Mesenchymal stem cell (in vitro differentiated cells and primary cell): Measurements from ENCODE around the gene CA10.

ENCODE experiments used
- DNase-seq: peaks from one replicate; pipeline ENCODE4 v3.0.0-alpha.2; 2013
- H2AFZ ChIP-seq: one replicate; pipeline ENCODE4 v1.6.1; 2013; ENCODE audit warnings: low read depth, mild to moderate bottlenecking, control low read depth, inconsistent platforms, low read length, moderate library complexity
- H2AK5ac ChIP-seq: 2 replicates; pipeline ENCODE4 v1.6.1; 2013; ENCODE audit warnings: low read length, moderate library complexity, mild to moderate bottlenecking, inconsistent platforms; ENCODE audit not compliant: severe bottlenecking
- H2BK120ac ChIP-seq: one replicate; pipeline ENCODE4 v1.6.1; 2013; ENCODE audit warnings: low read depth, mild to moderate bottlenecking, inconsistent platforms, low read length, moderate library complexity
- H2BK12ac ChIP-seq, 2 experiments: one replicate each; pipeline ENCODE4 v1.6.1; 2013; ENCODE audit warnings: inconsistent platforms in 2 of 2, low read length in 2 of 2, mild to moderate bottlenecking in 2 of 2, moderate library complexity in 2 of 2, control low read depth in 1 of 2
- H2BK15ac ChIP-seq: one replicate; pipeline ENCODE4 v1.6.1; 2013; ENCODE audit warnings: mild to moderate bottlenecking, low read depth, inconsistent platforms; ENCODE audit not compliant: poor library complexity, severe bottlenecking
- H2BK5ac ChIP-seq: 2 replicates; pipeline ENCODE4 v1.6.1; 2013; ENCODE audit warnings: low read depth, mild to moderate bottlenecking, low read length, control low read depth, inconsistent platforms; ENCODE audit not compliant: poor library complexity, severe bottlenecking
- H3K14ac ChIP-seq, 2 experiments: one replicate each; pipeline ENCODE4 v1.6.1; 2013; ENCODE audit warnings: inconsistent platforms in 2 of 2, low read length in 2 of 2, control low read depth in 1 of 2, mild to moderate bottlenecking in 1 of 2, moderate library complexity in 1 of 2
- H3K18ac ChIP-seq, 2 experiments: one replicate each; pipeline ENCODE4 v1.6.1; 2013; ENCODE audit warnings: inconsistent platforms in 2 of 2, low read length in 2 of 2, control low read depth in 1 of 2, low read depth in 1 of 2, mild to moderate bottlenecking in 1 of 2
- H3K23ac ChIP-seq, 2 experiments: one replicate each; pipeline ENCODE4 v1.6.1; 2013; ENCODE audit warnings: inconsistent platforms in 2 of 2, low read length in 2 of 2, mild to moderate bottlenecking in 2 of 2, moderate library complexity in 2 of 2, control low read depth in 1 of 2
- H3K27ac ChIP-seq: 2 replicates; pipeline ENCODE4 v1.5.1; 2013; ENCODE audit warnings: mild to moderate bottlenecking, moderate library complexity, low read length, control low read depth, inconsistent platforms; ENCODE audit not compliant: poor library complexity, severe bottlenecking
- H3K27me3 ChIP-seq, 2 experiments: 2 replicates each; pipeline versions ENCODE4 v1.6.1 to v1.7.0; 2013; ENCODE audit warnings: low read length in 2 of 2, mild to moderate bottlenecking in 2 of 2, moderate library complexity in 2 of 2, control low read depth in 1 of 2, inconsistent platforms in 1 of 2; ENCODE audit not compliant: control insufficient read depth in 1 of 2, insufficient read depth in 1 of 2
- H3K36me3 ChIP-seq, 2 experiments: 2 replicates each; pipeline versions ENCODE4 v1.6.1 to v1.7.0; 2013; ENCODE audit warnings: low read length in 2 of 2, control low read depth in 1 of 2, inconsistent platforms in 1 of 2, low read depth in 1 of 2, mild to moderate bottlenecking in 1 of 2; ENCODE audit not compliant: insufficient read depth in 2 of 2, control insufficient read depth in 1 of 2
- H3K4ac ChIP-seq, 2 experiments: one replicate each; pipeline ENCODE4 v1.6.1; 2013; ENCODE audit warnings: inconsistent platforms in 2 of 2, low read length in 2 of 2, mild to moderate bottlenecking in 2 of 2, moderate library complexity in 2 of 2, control low read depth in 1 of 2, low read depth in 1 of 2
- H3K4me1 ChIP-seq: 2 replicates; pipeline ENCODE4 v1.6.1; 2013; ENCODE audit warnings: low read depth, low read length, control low read depth; ENCODE audit not compliant: control insufficient read depth, insufficient read depth
- H3K4me2 ChIP-seq: 2 replicates; pipeline ENCODE4 v1.6.1; 2013; ENCODE audit warnings: low read length, mild to moderate bottlenecking, inconsistent platforms; ENCODE audit not compliant: poor library complexity, severe bottlenecking
- H3K4me3 ChIP-seq, 2 experiments: 2 replicates each; pipeline versions ENCODE4 v1.5.1 to v1.7.0; 2013; ENCODE audit warnings: low read length in 2 of 2, mild to moderate bottlenecking in 2 of 2, control low read depth in 1 of 2, low read depth in 1 of 2; ENCODE audit not compliant: insufficient read depth in 1 of 2
- H3K79me1 ChIP-seq: replicated peaks from 2 replicates; pipeline ENCODE4 v1.6.1; 2013; ENCODE audit warnings: mild to moderate bottlenecking, control low read depth, low read length, inconsistent platforms; ENCODE audit not compliant: poor library complexity, severe bottlenecking
- H3K9ac ChIP-seq: 2 replicates; pipeline ENCODE4 v1.7.0; 2013; ENCODE audit warnings: mild to moderate bottlenecking, low read length, moderate library complexity
- H3K9me3 ChIP-seq: 2 replicates; pipeline ENCODE4 v1.7.0; 2013; ENCODE audit warnings: mild to moderate bottlenecking, low read length; ENCODE audit not compliant: control insufficient read depth
- H4K8ac ChIP-seq: one replicate; pipeline ENCODE4 v1.6.1; 2013; ENCODE audit warnings: inconsistent platforms, mild to moderate bottlenecking, low read length, moderate library complexity
- H4K91ac ChIP-seq: one replicate; pipeline ENCODE4 v1.6.1; 2013; ENCODE audit warnings: mild to moderate bottlenecking, low read length, inconsistent platforms
- WGBS: methylation state at CpG from one replicate; pipeline ENCODE4 v1.1.7; 2013; ENCODE audit warnings: mixed read lengths; 5-methylcytosine and 5-hydroxymethylcytosine counted together

The CA10 gene

DNA sequence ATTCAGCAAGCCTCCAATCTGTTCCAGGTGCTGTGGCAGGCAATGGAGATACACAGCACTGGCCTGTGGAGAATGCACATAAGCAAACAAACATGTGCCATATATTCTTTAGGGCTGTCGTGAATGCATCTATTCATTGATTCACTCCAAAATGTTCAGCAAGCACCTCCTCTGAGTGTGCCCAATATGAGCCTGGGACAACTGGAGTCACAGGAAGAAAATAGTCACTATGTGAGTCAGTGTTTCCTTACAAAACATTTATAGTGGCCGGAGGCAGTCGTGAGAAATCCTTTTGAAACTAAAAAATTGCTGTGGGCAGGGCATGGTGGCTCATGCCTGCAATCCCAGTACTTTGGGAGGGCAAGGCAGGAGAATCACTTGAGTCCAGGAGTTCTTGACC lies 310.1 kb downstream of the CA10 start:
- Histone ChIP-seq H3K27me3 (no peaks in the 10 kb centered on the region), H2AK5ac (no peak overlapping the region), H3K4me3 (no peak overlapping the region), H3K4me1 (no peaks in the 10 kb centered on the region), H3K14ac (no peak overlapping the region), H4K91ac (no peak overlapping the region), H3K9me3 (no peaks in the 10 kb centered on the region), H3K27ac (no peak overlapping the region), H3K23ac (no peak overlapping the region), H3K4me2 (no peak overlapping the region), H2BK120ac (no peak overlapping the region), H2BK12ac (no peak overlapping the region), H2BK15ac (no peak overlapping the region), H2AFZ (no peak overlapping the region), H3K9ac (no peak overlapping the region), H2BK5ac (no peak overlapping the region), H3K79me1 (no peaks in the 10 kb centered on the region), H3K36me3 (no peaks in the 10 kb centered on the region), H4K8ac (no peak overlapping the region), H3K4ac (no peak overlapping the region), H3K18ac (no peak overlapping the region)
- DNase-seq = no peak
- WGBS = 51% methylated on average over 3 of the region's 3 CpGs

DNA sequence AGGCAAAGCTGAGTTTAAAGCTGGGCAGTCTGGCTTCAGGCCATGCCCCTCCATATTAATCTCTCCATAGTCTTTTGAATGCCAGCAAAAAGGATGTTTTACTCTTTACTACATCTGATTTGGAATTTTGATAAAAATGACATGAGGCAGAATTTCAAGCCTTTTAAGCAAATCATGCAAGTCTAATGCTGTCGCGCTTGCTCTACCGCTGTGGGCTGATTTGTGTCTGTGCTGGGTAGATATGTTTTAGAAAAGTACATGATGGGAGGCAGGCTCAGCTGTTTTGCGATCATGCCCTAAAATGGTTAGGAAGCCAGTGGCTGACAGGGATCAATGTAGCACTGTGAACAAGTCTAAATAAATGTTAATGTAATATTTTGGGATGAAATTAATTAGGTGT lies 311.9 kb downstream of the CA10 start:
- no peak overlapping the region for H4K91ac ChIP-seq
- WGBS = 91% methylated on average over 4 of the region's 4 CpGs
- no peak overlapping the region for H3K4ac ChIP-seq

DNA sequence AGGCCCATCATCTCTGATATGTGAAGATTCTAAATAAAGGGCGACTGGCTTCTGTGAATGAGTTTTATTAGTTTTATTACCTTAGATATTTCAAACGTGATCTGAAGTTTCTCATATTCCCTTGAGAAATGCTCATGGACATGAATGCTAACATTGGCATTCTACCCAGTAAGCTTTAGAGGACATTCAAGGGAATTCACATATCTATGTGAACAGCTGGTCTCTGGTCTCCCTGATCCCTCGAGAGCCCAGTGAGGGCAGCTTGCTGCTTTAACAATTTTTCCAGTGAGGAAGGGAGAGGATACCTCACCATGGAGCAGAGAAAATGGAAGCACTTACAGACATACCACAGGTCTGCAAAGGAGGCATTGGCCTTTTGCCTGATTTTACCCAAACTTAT lies 312.7 kb downstream of the CA10 start:
- no peak overlapping the region for H4K8ac ChIP-seq
- H3K4me2 ChIP-seq = no peak overlapping the region
- no peaks in the 10 kb centered on the region for H3K9me3 ChIP-seq
- H3K18ac ChIP-seq = no peak overlapping the region
- no peak overlapping the region for H3K4me3 ChIP-seq
- H2BK12ac ChIP-seq = no peak overlapping the region
- H3K23ac ChIP-seq = no peak overlapping the region
- H3K27me3 ChIP-seq = no peaks in the 10 kb centered on the region
- no peak overlapping the region for H2AFZ ChIP-seq
- no peak overlapping the region for H3K27ac ChIP-seq
- WGBS = 29% methylated on average over 2 of the region's 3 CpGs
- no peaks in the 10 kb centered on the region for H3K4me1 ChIP-seq
- H2BK15ac ChIP-seq = no peak overlapping the region
- no peak overlapping the region for H2AK5ac ChIP-seq
- no peaks in the 10 kb centered on the region for H3K36me3 ChIP-seq
- no peak for DNase-seq
- no peak overlapping the region for H3K4ac ChIP-seq
- no peak overlapping the region for H3K9ac ChIP-seq
- H3K79me1 ChIP-seq = no peaks in the 10 kb centered on the region
- H2BK5ac ChIP-seq = no peak overlapping the region
- H3K14ac ChIP-seq = no peak overlapping the region
- no peak overlapping the region for H4K91ac ChIP-seq
- no peak overlapping the region for H2BK120ac ChIP-seq

More for the DNA sequence above, 311.9 kb downstream of the CA10 start:
- H3K4me2 ChIP-seq = no peak overlapping the region
- no peak overlapping the region for H2BK120ac ChIP-seq
- no peaks in the 10 kb centered on the region for H3K27me3 ChIP-seq
- no peak overlapping the region for H3K27ac ChIP-seq
- no peaks in the 10 kb centered on the region for H3K79me1 ChIP-seq
- H3K23ac ChIP-seq = no peak overlapping the region
- no peak overlapping the region for H2AK5ac ChIP-seq
- H3K4me3 ChIP-seq = no peak overlapping the region
- no peak overlapping the region for H3K14ac ChIP-seq
- H3K4me1 ChIP-seq = no peaks in the 10 kb centered on the region
- H2BK5ac ChIP-seq = no peak overlapping the region
- no peak overlapping the region for H4K8ac ChIP-seq
- no peaks in the 10 kb centered on the region for H3K9me3 ChIP-seq
- H3K9ac ChIP-seq = no peak overlapping the region
- H2AFZ ChIP-seq = no peak overlapping the region
- H3K36me3 ChIP-seq = no peaks in the 10 kb centered on the region
- H3K18ac ChIP-seq = no peak overlapping the region
- no peak for DNase-seq
- H2BK15ac ChIP-seq = no peak overlapping the region
- no peak overlapping the region for H2BK12ac ChIP-seq

DNA sequence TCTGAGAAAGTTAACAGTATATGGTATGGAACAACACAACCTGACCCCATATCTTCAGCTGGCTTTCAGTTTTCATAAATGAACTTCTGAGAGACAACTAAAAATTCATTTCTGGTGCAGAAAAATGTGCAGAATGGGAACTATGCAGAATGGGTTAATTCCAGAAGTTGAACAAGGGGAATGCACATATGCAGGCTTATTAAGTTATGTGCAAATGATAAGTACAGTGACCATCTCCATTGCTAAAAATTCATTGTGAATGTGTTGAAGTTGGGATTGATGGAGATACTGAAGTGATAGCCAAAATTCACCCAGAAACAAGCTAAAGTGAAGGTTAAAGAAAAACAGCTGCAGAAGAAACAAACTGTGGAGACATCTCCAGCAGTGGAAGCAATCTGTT lies 315.8 kb downstream of the CA10 start:
- H3K4me1 ChIP-seq = no peaks in the 10 kb centered on the region
- H4K91ac ChIP-seq = no peak overlapping the region
- H3K27ac ChIP-seq = no peak overlapping the region
- H3K79me1 ChIP-seq = no peaks in the 10 kb centered on the region
- no peak overlapping the region for H2BK5ac ChIP-seq
- H2BK15ac ChIP-seq = no peak overlapping the region
- no peak overlapping the region for H2AK5ac ChIP-seq
- H3K36me3 ChIP-seq = no peaks in the 10 kb centered on the region
- H3K4me3 ChIP-seq = no peak overlapping the region
- no peak overlapping the region for H2AFZ ChIP-seq
- no peak overlapping the region for H3K4ac ChIP-seq
- no peak overlapping the region for H3K18ac ChIP-seq
- DNase-seq = no peak
- no peaks in the 10 kb centered on the region for H3K9me3 ChIP-seq
- no peak overlapping the region for H2BK120ac ChIP-seq
- H3K4me2 ChIP-seq = no peak overlapping the region
- no peak overlapping the region for H4K8ac ChIP-seq
- no peak overlapping the region for H2BK12ac ChIP-seq
- H3K27me3 ChIP-seq = no peaks in the 10 kb centered on the region
- no peak overlapping the region for H3K9ac ChIP-seq
- H3K14ac ChIP-seq = no peak overlapping the region
- H3K23ac ChIP-seq = no peak overlapping the region
